Neural progenitor cell (in vitro differentiated cells): ENCODE data around the gene JAG1.

Experiments
- EZH2 ChIP-seq: fragments of 200-600 bp; sonication (generic); IDR thresholded peaks from 2 replicates; pipeline ENCODE4 v1.6.1; 2017; ENCODE audit warnings: antibody characterized with exemption, mild to moderate bottlenecking, moderate library complexity
- EZH2phosphoT487 ChIP-seq: fragments of 200-600 bp; sonication (generic); IDR thresholded peaks from 2 replicates; pipeline ENCODE4 v1.6.1; 2017; ENCODE audit warnings: antibody characterized with exemption
- TF ChIP-seq, protein P1 (sequence below): fragments of 200-600 bp; sonication (generic); IDR thresholded peaks from 2 replicates; pipeline ENCODE4 v1.5.1; 2017; ENCODE audit warnings: antibody characterized with exemption, mild to moderate bottlenecking

GRCh38 chr20:10635476-10636208 is 38.2 kb downstream of the JAG1 start:
- TF ChIP-seq, protein P1, sequence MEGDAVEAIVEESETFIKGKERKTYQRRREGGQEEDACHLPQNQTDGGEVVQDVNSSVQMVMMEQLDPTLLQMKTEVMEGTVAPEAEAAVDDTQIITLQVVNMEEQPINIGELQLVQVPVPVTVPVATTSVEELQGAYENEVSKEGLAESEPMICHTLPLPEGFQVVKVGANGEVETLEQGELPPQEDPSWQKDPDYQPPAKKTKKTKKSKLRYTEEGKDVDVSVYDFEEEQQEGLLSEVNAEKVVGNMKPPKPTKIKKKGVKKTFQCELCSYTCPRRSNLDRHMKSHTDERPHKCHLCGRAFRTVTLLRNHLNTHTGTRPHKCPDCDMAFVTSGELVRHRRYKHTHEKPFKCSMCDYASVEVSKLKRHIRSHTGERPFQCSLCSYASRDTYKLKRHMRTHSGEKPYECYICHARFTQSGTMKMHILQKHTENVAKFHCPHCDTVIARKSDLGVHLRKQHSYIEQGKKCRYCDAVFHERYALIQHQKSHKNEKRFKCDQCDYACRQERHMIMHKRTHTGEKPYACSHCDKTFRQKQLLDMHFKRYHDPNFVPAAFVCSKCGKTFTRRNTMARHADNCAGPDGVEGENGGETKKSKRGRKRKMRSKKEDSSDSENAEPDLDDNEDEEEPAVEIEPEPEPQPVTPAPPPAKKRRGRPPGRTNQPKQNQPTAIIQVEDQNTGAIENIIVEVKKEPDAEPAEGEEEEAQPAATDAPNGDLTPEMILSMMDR: no peak
- TF ChIP-seq EZH2 (no peak), EZH2phosphoT487 (no peak)
